Trophoblast cell (in vitro differentiated cells and primary cell): ENCODE measurements around the gene OSCP1.
A peak's percentile ranks its signal among the peaks of the same experiment; 100 is the strongest.

Experiments
- DNase-seq, 2 donors: peaks; one replicate each; pipeline ENCODE4 v3.0.0-alpha.2; 2016
- H2AFZ ChIP-seq: 2 replicates; pipeline ENCODE4 v1.6.1; 2013; ENCODE audit warnings: low read length, moderate library complexity, mild to moderate bottlenecking; ENCODE audit not compliant: insufficient read depth, poor library complexity
- H2AK5ac ChIP-seq: 2 replicates; pipeline ENCODE4 v1.6.1; 2013; ENCODE audit warnings: mild to moderate bottlenecking, low read length
- H2BK120ac ChIP-seq: 2 replicates; pipeline ENCODE4 v1.6.1; 2013; ENCODE audit warnings: low read length, mild to moderate bottlenecking, moderate library complexity; ENCODE audit not compliant: insufficient read depth, poor library complexity
- H2BK12ac ChIP-seq: 2 replicates; pipeline ENCODE4 v1.6.1; 2013; ENCODE audit warnings: mild to moderate bottlenecking, low read length, moderate library complexity
- H2BK5ac ChIP-seq: 2 replicates; pipeline ENCODE4 v1.6.1; 2013; ENCODE audit warnings: low read length, low read depth, moderate library complexity, mild to moderate bottlenecking; ENCODE audit not compliant: poor library complexity
- H3K14ac ChIP-seq: 2 replicates; pipeline ENCODE4 v1.6.1; 2013; ENCODE audit warnings: mild to moderate bottlenecking, low read length
- H3K18ac ChIP-seq: 2 replicates; pipeline ENCODE4 v1.6.1; 2013; ENCODE audit warnings: mild to moderate bottlenecking, low read length
- H3K23ac ChIP-seq: 2 replicates; pipeline ENCODE4 v1.6.1; 2013; ENCODE audit warnings: low read length
- H3K27ac ChIP-seq: 2 replicates; pipeline ENCODE4 v1.5.1; 2013; ENCODE audit warnings: low read depth, mild to moderate bottlenecking, inconsistent platforms, low read length, moderate library complexity
- H3K27me3 ChIP-seq: 2 replicates; pipeline ENCODE4 v1.6.1; 2013; ENCODE audit warnings: inconsistent platforms, mild to moderate bottlenecking, low read length, moderate library complexity; ENCODE audit not compliant: insufficient read depth
- H3K36me3 ChIP-seq, 2 experiments: 1 replicate in 1 of 2; 2 replicates in 1 of 2; pipeline ENCODE4 v1.6.1; 2013; ENCODE audit warnings: low read length in 2 of 2, mild to moderate bottlenecking in 2 of 2, moderate library complexity in 1 of 2; ENCODE audit not compliant: insufficient read depth in 2 of 2, control insufficient read depth in 1 of 2
- H3K4ac ChIP-seq: 2 replicates; pipeline ENCODE4 v1.6.1; 2013; ENCODE audit warnings: low read depth, mild to moderate bottlenecking, low read length, moderate library complexity
- H3K4me1 ChIP-seq, 2 experiments: 1 replicate in 1 of 2; 2 replicates in 1 of 2; pipeline ENCODE4 v1.6.1; 2013; ENCODE audit warnings: low read length in 2 of 2, mild to moderate bottlenecking in 2 of 2, moderate library complexity in 1 of 2; ENCODE audit not compliant: insufficient read depth in 2 of 2, control insufficient read depth in 1 of 2
- H3K4me2 ChIP-seq: 2 replicates; pipeline ENCODE4 v1.6.1; 2013; ENCODE audit warnings: inconsistent platforms, mild to moderate bottlenecking, low read length, moderate library complexity
- H3K4me3 ChIP-seq: 2 replicates; pipeline ENCODE4 v1.5.1; 2013; ENCODE audit warnings: mild to moderate bottlenecking, low read depth, low read length, inconsistent platforms
- H3K79me1 ChIP-seq: one replicate; pipeline ENCODE4 v1.6.1; 2013; ENCODE audit warnings: low read length
- H3K79me2 ChIP-seq: 2 replicates; pipeline ENCODE4 v1.6.1; 2013; ENCODE audit warnings: low read length, mild to moderate bottlenecking; ENCODE audit not compliant: control insufficient read depth, insufficient read depth, poor library complexity
- H3K9ac ChIP-seq: 2 replicates; pipeline ENCODE4 v1.6.1; 2013; ENCODE audit warnings: mild to moderate bottlenecking, low read length
- H3K9me3 ChIP-seq: 2 replicates; pipeline ENCODE4 v1.6.1; 2013; ENCODE audit warnings: low read depth, mild to moderate bottlenecking, control low read depth, inconsistent platforms, low read length; ENCODE audit not compliant: insufficient read depth
- H4K12ac ChIP-seq: 2 replicates; pipeline ENCODE4 v1.6.1; 2013; ENCODE audit warnings: low read depth, mild to moderate bottlenecking, low read length, moderate library complexity
- H4K8ac ChIP-seq: 2 replicates; pipeline ENCODE4 v1.6.1; 2013; ENCODE audit warnings: low read depth, mild to moderate bottlenecking, low read length, moderate library complexity
- H4K91ac ChIP-seq: one replicate; pipeline ENCODE4 v1.6.1; 2013; ENCODE audit warnings: low read depth, mild to moderate bottlenecking, low read length, moderate library complexity
- WGBS: extraction: QIAGEN DNeasy Blood & Tissue Kit; methylation state at CpG from one replicate; pipeline ENCODE4 v1.1.7; 2013; ENCODE audit warnings: missing lambda C conversion rate; ENCODE audit not compliant: insufficient read length, insufficient coverage; ENCODE audit errors: extremely low coverage; 5-methylcytosine and 5-hydroxymethylcytosine counted together

The OSCP1 gene

DNA sequence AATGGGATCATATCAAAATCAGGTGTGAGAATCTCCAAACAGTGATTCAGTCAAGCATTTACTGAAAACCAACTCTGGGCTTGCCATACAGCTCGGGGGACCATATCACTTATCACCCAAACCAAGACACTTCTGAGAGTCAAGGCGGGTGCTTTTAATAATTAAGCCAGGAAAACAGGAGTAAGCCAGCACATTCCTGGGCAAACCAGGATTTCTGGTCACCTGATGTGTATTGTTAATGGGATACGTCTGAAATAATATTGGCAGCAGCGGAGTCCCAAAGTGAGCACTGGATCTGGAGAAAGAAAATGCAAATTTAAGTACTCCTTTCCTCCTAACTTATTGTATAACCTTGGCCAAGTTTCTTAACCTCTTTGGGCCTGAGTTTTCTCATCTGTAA lies 17.6 kb downstream of the OSCP1 start:
- Histone ChIP-seq H3K27me3 (no peaks in the 10 kb centered on the region), H2BK120ac (no peak overlapping the region), H4K12ac (no peak overlapping the region), H2BK5ac (no peak overlapping the region), H3K36me3 (no peaks in the 10 kb centered on the region), H3K79me1 (peaks cover 10% of the 10 kb centered on the region), H3K4ac (no peak overlapping the region), H3K9ac (no peak overlapping the region), H2BK12ac (no peak overlapping the region), H3K14ac (no peak overlapping the region), H3K18ac (no peak overlapping the region), H4K8ac (no peak overlapping the region), H3K4me3 (no peak overlapping the region), H2AK5ac (no peak overlapping the region), H3K4me2 (no peak overlapping the region), H3K23ac (no peak overlapping the region), H3K79me2 (peaks cover 1% of the 10 kb centered on the region), H4K91ac (no peak overlapping the region), H3K9me3 (no peaks in the 10 kb centered on the region), H2AFZ (no peak overlapping the region), H3K4me1 (peaks cover 7 to 11% of the 10 kb centered on the region in 2 experiments), H3K27ac (no peak overlapping the region)
- WGBS = no CpG with 5 or more reads among the region's 4 CpGs
- DNase-seq = no peak

DNA sequence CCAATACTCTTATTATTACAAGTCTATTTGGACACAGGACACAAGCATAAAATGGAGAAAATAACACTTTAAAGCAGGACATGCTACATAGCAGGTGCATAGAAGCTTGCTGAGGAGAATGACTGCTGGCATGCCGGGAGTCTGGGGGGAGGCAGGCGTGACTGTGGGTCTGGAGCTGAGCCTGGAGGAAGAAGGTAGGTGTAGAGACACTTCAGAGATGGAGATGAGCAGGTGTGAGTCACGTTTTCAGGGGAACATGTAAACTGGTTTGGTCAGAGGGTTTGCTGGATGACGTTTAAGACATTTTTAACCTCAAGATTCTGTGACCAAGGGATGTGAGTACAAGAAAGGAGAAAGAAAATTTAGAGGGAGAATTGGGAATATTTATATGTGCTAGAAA lies 24.5 kb downstream of the OSCP1 start:
- peaks cover 3% of the 10 kb centered on the region for H3K79me1 ChIP-seq
- no peak overlapping the region for H3K4ac ChIP-seq
- no peak overlapping the region for H2BK12ac ChIP-seq
- H4K8ac ChIP-seq = no peak overlapping the region
- peak; percentile 48 to 71 for DNase-seq
- no peak overlapping the region for H3K4me3 ChIP-seq
- H3K18ac ChIP-seq = no peak overlapping the region
- H3K79me2 ChIP-seq = no peaks in the 10 kb centered on the region
- no peak overlapping the region for H3K9ac ChIP-seq
- no peak overlapping the region for H2AK5ac ChIP-seq
- H3K14ac ChIP-seq = no peak overlapping the region
- H3K36me3 ChIP-seq = no peaks in the 10 kb centered on the region
- no peak overlapping the region for H4K91ac ChIP-seq
- H4K12ac ChIP-seq = no peak overlapping the region
- peaks cover 0 to 7% of the 10 kb centered on the region in 2 experiments for H3K4me1 ChIP-seq
- no peak overlapping the region for H2BK120ac ChIP-seq
- H3K4me2 ChIP-seq = no peak overlapping the region
- no peaks in the 10 kb centered on the region for H3K9me3 ChIP-seq
- no peaks in the 10 kb centered on the region for H3K27me3 ChIP-seq
- H3K27ac ChIP-seq = peak overlapping the region; percentile 11
- H2AFZ ChIP-seq = no peak overlapping the region
- H2BK5ac ChIP-seq = no peak overlapping the region
- H3K23ac ChIP-seq = no peak overlapping the region
- no CpG with 5 or more reads among the region's 4 CpGs for WGBS

DNA sequence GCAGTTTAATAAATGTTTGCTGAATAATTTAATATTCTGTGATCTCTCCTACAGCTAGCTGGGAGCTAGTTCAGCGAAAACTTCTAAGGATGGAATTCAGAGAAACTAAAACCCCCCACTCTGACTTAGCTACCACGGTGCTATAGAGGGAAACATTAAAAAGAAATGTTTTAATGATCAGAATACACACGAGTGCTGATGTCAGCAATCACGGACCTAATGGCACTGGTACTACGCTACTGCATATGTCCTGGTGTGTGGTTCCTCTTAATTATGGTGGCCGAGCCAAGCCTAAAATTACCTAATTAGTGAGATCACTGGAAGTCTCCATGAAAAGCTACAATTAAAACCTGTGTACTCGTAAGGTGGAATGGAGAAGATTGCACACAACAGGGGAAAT lies 28.6 kb downstream of the OSCP1 start:
- no peaks in the 10 kb centered on the region for H3K9me3 ChIP-seq
- H3K27ac ChIP-seq = no peak overlapping the region
- no peak overlapping the region for H2AK5ac ChIP-seq
- H3K18ac ChIP-seq = no peak overlapping the region
- no peak overlapping the region for H3K14ac ChIP-seq
- WGBS = no CpG with 5 or more reads among the region's 7 CpGs
- no peak for DNase-seq
- H3K4me2 ChIP-seq = no peak overlapping the region
- no peak overlapping the region for H2BK5ac ChIP-seq
- no peak overlapping the region for H3K23ac ChIP-seq
- no peak overlapping the region for H2AFZ ChIP-seq
- no peak overlapping the region for H4K8ac ChIP-seq
- H3K79me1 ChIP-seq = peaks cover 3% of the 10 kb centered on the region
- H4K12ac ChIP-seq = no peak overlapping the region
- H3K36me3 ChIP-seq = peaks cover 0 to 2% of the 10 kb centered on the region in 2 experiments
- H2BK12ac ChIP-seq = no peak overlapping the region
- no peak overlapping the region for H2BK120ac ChIP-seq
- no peak overlapping the region for H3K9ac ChIP-seq
- peaks cover 0 to 7% of the 10 kb centered on the region in 2 experiments for H3K4me1 ChIP-seq
- no peak overlapping the region for H4K91ac ChIP-seq
- no peaks in the 10 kb centered on the region for H3K27me3 ChIP-seq
- H3K4me3 ChIP-seq = no peak overlapping the region
- no peaks in the 10 kb centered on the region for H3K79me2 ChIP-seq
- H3K4ac ChIP-seq = no peak overlapping the region

DNA sequence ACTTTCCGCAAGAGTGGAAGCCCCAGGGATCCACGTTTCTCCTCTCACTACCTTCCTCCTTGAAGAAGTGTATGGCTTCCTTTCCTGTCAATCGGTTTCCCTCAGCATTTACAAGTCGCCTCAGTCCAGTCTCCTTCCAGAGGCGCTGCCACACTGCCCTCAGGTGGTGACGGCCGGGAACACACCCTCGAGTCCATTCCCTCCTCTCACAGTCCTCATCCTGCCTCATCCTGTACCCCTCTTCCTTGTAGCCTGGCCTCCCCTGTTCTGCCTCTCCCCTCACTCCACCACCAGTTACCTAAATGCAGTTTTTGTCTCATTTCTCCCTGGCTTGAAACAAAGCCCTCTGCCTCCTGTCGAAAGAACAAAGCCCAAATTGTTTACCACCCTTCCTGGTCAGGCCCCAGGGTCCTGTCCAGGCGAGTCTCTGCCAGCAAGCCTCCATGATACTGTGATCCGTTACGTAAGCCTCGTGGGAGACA lies 29.4 kb downstream of the OSCP1 start:
- peak overlapping the region; percentile 13 for H2AFZ ChIP-seq
- H3K23ac ChIP-seq = no peak overlapping the region
- peak; percentile 82 to 92 for DNase-seq
- peak overlapping the region; percentile 60 for H4K91ac ChIP-seq
- H3K4me1 ChIP-seq = peaks cover 0 to 3% of the 10 kb centered on the region in 2 experiments
- no CpG with 5 or more reads among the region's 13 CpGs for WGBS
- H3K4me2 ChIP-seq = no peak overlapping the region
- no peak overlapping the region for H3K14ac ChIP-seq
- H3K36me3 ChIP-seq = peaks cover 0 to 5% of the 10 kb centered on the region in 2 experiments
- peak overlapping the region; percentile 6 for H4K12ac ChIP-seq
- H3K79me2 ChIP-seq = no peaks in the 10 kb centered on the region
- H3K4me3 ChIP-seq = no peak overlapping the region
- peak overlapping the region; percentile 21 for H4K8ac ChIP-seq
- peak overlapping the region; percentile 37 for H2BK12ac ChIP-seq
- no peak overlapping the region for H2AK5ac ChIP-seq
- peak overlapping the region; percentile 5 for H3K4ac ChIP-seq
- H3K18ac ChIP-seq = peak overlapping the region; percentile 12
- no peaks in the 10 kb centered on the region for H3K27me3 ChIP-seq
- H3K27ac ChIP-seq = no peak overlapping the region
- H2BK120ac ChIP-seq = peak overlapping the region; percentile 9
- H3K9ac ChIP-seq = peak overlapping the region; percentile 0
- H3K9me3 ChIP-seq = no peaks in the 10 kb centered on the region
- peak overlapping the region; percentile 13 for H2BK5ac ChIP-seq
- peaks cover 3% of the 10 kb centered on the region for H3K79me1 ChIP-seq
